Measurements from ENCODE around the gene ARTN.

The ARTN gene

GRCh38 chr1:43957407-43958040 lies 23.9 kb downstream of the ARTN start:
- H3K4me3 ChIP-seq (IDR thresholded peaks at IDR 0.05; ENCODE audit: insufficient read depth, low read depth, low read length): no peak overlapping the region
- H3K79me2 ChIP-seq (ENCODE audit: insufficient read depth, low read depth): no peaks in the 10 kb centered on the region
- no peak overlapping the region for H3K27ac ChIP-seq
- H3K9ac ChIP-seq: no peak overlapping the region
- H3K27me3 ChIP-seq (ENCODE audit: insufficient read depth, low read depth): no peaks in the 10 kb centered on the region
- H4K20me1 ChIP-seq (ENCODE audit: insufficient read depth): no peaks in the 10 kb centered on the region
- no peak overlapping the region for H3K4me2 ChIP-seq
- H2AFZ ChIP-seq (ENCODE audit: low read depth): no peak overlapping the region
- H3K36me3 ChIP-seq (ENCODE audit: insufficient read depth): no peaks in the 10 kb centered on the region
- peaks cover 5% of the 10 kb centered on the region for H3K4me1 ChIP-seq (ENCODE audit: low read depth, poor library complexity, severe bottlenecking)
- TF ChIP-seq, protein P1, sequence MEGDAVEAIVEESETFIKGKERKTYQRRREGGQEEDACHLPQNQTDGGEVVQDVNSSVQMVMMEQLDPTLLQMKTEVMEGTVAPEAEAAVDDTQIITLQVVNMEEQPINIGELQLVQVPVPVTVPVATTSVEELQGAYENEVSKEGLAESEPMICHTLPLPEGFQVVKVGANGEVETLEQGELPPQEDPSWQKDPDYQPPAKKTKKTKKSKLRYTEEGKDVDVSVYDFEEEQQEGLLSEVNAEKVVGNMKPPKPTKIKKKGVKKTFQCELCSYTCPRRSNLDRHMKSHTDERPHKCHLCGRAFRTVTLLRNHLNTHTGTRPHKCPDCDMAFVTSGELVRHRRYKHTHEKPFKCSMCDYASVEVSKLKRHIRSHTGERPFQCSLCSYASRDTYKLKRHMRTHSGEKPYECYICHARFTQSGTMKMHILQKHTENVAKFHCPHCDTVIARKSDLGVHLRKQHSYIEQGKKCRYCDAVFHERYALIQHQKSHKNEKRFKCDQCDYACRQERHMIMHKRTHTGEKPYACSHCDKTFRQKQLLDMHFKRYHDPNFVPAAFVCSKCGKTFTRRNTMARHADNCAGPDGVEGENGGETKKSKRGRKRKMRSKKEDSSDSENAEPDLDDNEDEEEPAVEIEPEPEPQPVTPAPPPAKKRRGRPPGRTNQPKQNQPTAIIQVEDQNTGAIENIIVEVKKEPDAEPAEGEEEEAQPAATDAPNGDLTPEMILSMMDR (conservative IDR thresholded peaks at IDR 0.05; ENCODE audit: low read depth, low read length): no peak

DNA sequence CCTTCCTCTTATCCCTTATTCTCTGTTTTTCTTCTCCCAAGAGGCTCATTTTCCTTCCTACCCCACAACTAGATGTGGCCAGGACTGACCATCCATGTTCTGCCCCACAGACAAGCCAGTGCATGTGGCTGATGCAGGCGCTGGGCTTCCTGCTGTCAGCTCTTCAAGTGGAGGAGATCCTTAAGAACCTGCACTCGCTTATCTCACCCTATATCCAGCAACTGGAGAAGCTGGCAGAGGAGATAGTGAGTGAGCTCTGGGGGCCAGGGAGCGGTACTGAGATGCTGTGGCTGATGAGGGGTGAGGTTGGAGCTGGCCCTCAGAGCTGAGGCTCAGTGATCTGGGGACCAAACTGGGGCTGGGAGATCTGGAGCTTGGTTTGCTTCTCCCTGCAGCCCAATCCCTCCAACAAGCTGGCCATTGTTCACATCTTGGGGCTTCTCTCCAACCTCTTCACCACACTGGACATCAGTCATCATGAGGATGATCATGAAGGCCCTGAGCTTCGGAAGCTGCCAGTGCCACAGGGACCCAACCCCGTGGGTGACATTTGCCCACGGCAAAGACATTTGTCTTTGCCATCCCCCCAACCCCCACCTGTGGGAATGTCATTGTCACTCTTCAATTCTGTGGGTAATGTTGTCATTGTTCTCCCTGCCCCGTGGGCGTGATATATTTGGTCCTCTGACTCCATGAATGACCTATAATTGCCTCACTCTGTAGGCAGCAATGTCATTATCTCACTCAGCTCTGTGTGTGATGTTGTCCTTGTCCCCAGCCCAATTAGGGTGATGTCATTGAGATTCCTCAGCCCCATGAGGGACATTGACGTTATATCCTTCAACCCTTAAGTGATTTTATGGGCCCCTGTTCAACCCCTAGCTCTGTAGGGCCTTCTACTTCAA lies 25.0 kb downstream of the ARTN start:
- no peak overlapping the region for H3K4me2 ChIP-seq
- H3K79me2 ChIP-seq (ENCODE audit: insufficient read depth, low read depth): no peaks in the 10 kb centered on the region
- H3K27me3 ChIP-seq (ENCODE audit: insufficient read depth, low read depth): no peaks in the 10 kb centered on the region
- no peak overlapping the region for H3K27ac ChIP-seq
- TF ChIP-seq, protein P1 (conservative IDR thresholded peaks at IDR 0.05; ENCODE audit: low read depth, low read length): no peak
- H3K36me3 ChIP-seq (ENCODE audit: insufficient read depth): no peaks in the 10 kb centered on the region
- no peaks in the 10 kb centered on the region for H4K20me1 ChIP-seq (ENCODE audit: insufficient read depth)
- peaks cover 7% of the 10 kb centered on the region for H3K4me1 ChIP-seq (ENCODE audit: low read depth, poor library complexity, severe bottlenecking)
- H2AFZ ChIP-seq (ENCODE audit: low read depth): no peak overlapping the region
- H3K9ac ChIP-seq: no peak overlapping the region
- no peak overlapping the region for H3K4me3 ChIP-seq (IDR thresholded peaks at IDR 0.05; ENCODE audit: insufficient read depth, low read depth, low read length)

DNA sequence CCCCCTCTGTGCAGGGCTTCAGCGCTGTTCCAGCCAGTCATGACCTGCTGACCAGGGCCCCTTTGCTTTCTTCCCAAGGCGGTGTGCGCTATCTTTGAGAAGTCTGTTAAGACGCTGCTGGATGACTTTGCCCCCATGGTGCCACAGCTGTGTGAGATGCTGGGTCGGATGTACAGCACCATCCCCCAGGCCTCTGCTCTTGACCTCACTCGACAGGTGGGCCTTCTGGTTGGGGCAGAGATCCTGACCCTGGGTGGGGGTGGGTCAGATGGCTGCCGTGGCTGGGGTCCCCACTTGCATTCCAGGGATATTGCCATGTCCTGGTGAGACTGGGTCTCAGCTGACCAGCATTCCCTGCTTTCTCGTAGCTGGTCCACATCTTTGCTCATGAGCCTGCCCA lies 27.2 kb downstream of the ARTN start:
- TF ChIP-seq, protein P1 (conservative IDR thresholded peaks at IDR 0.05; ENCODE audit: low read depth, low read length): no peak
- H3K4me1 ChIP-seq (ENCODE audit: low read depth, poor library complexity, severe bottlenecking): peaks cover 7% of the 10 kb centered on the region
- no peak overlapping the region for H3K27ac ChIP-seq
- no peak overlapping the region for H2AFZ ChIP-seq (ENCODE audit: low read depth)
- no peaks in the 10 kb centered on the region for H4K20me1 ChIP-seq (ENCODE audit: insufficient read depth)
- no peak overlapping the region for H3K9ac ChIP-seq
- no peak overlapping the region for H3K4me3 ChIP-seq (IDR thresholded peaks at IDR 0.05; ENCODE audit: insufficient read depth, low read depth, low read length)
- H3K79me2 ChIP-seq (ENCODE audit: insufficient read depth, low read depth): no peaks in the 10 kb centered on the region
- no peaks in the 10 kb centered on the region for H3K27me3 ChIP-seq (ENCODE audit: insufficient read depth, low read depth)
- no peaks in the 10 kb centered on the region for H3K36me3 ChIP-seq (ENCODE audit: insufficient read depth)
- H3K4me2 ChIP-seq: no peak overlapping the region

DNA sequence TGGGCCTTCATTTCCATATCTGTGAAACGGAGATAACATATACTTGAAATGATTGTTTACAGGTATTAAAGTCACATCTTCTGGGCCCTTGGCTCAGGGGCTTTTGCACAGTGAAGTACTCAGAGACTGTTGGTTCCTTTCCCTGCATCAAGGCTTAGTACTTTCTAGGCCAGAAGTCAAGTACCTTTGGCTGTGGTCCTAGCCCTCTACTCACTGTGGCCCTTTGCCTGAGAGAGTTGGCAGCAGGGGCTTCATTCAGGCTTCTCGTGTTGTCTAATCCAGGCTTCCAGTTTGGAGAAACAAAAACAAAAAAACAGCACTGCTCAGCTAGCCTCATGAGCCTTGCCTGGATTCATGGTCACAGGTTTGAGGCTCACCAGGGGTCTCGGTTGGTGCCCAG lies 28.1 kb downstream of the ARTN start:
- no peaks in the 10 kb centered on the region for H4K20me1 ChIP-seq (ENCODE audit: insufficient read depth)
- H3K27ac ChIP-seq: no peak overlapping the region
- TF ChIP-seq, protein P1 (conservative IDR thresholded peaks at IDR 0.05; ENCODE audit: low read depth, low read length): no peak
- peaks cover 7% of the 10 kb centered on the region for H3K4me1 ChIP-seq (ENCODE audit: low read depth, poor library complexity, severe bottlenecking)
- no peak overlapping the region for H3K4me3 ChIP-seq (IDR thresholded peaks at IDR 0.05; ENCODE audit: insufficient read depth, low read depth, low read length)
- H3K9ac ChIP-seq: no peak overlapping the region
- no peak overlapping the region for H2AFZ ChIP-seq (ENCODE audit: low read depth)
- no peaks in the 10 kb centered on the region for H3K27me3 ChIP-seq (ENCODE audit: insufficient read depth, low read depth)
- H3K36me3 ChIP-seq (ENCODE audit: insufficient read depth): no peaks in the 10 kb centered on the region
- H3K79me2 ChIP-seq (ENCODE audit: insufficient read depth, low read depth): no peaks in the 10 kb centered on the region
- H3K4me2 ChIP-seq: no peak overlapping the region
